HG03175 (cell line): ENCODE data around the gene PLCD1.
"Not testable (repeated sequence)": the region's sequence is repeated elsewhere in the genome, so short reads cannot be mapped to it uniquely, and the experiment has no call there.

Experiments
- ATAC-seq: cut with Tn5 transposase; IDR thresholded peaks from one replicate; pipeline ENCODE4 v1.9.1; 2021; ENCODE audit warnings: mild to moderate bottlenecking, moderate library complexity; ENCODE audit not compliant: unreplicated experiment

Gene PLCD1

GRCh38 chr3:38029400-38030125 is at the start of gene PLCD1:
Gene PLCD1, minus strand, starts transcription at chr3:38029642. Its CDS starts 103 bp downstream, at chr3:38029539.
- no peak for ATAC-seq

- ATAC-seq, result not testable (repeated sequence)
Measured at GRCh38 chr3:38077073-38077472, 47.6 kb upstream of the PLCD1 start.

- ATAC-seq, result no peak
Measured at GRCh38 chr3:38070013-38070412, 40.6 kb upstream of the PLCD1 start.

GRCh38 chr3:38067508-38068233 is 38.2 kb upstream of the PLCD1 start:
- ATAC-seq, result no peak

GRCh38 chr3:38064453-38064852 is 35.0 kb upstream of the PLCD1 start:
- not testable (repeated sequence) for ATAC-seq

- ATAC-seq, result no peak
Measured at GRCh38 chr3:38062809-38063208, 33.4 kb upstream of the PLCD1 start.

GRCh38 chr3:38059591-38059990 is 30.1 kb upstream of the PLCD1 start:
- no peak for ATAC-seq

GRCh38 chr3:38059148-38059547 is 29.7 kb upstream of the PLCD1 start:
- ATAC-seq, result no peak

GRCh38 chr3:38054499-38055001 is 25.1 kb upstream of the PLCD1 start:
- no peak for ATAC-seq

- not testable (repeated sequence) for ATAC-seq
Measured at GRCh38 chr3:38053813-38054498, 24.5 kb upstream of the PLCD1 start.

GRCh38 chr3:38053286-38053685 is 23.8 kb upstream of the PLCD1 start:
- not testable (repeated sequence) for ATAC-seq

- ATAC-seq, result no peak
Measured at GRCh38 chr3:38051131-38051530, 21.7 kb upstream of the PLCD1 start.

GRCh38 chr3:38049358-38050126 is 20.1 kb upstream of the PLCD1 start:
- ATAC-seq, result no peak

GRCh38 chr3:38047896-38048295 is 18.5 kb upstream of the PLCD1 start:
- no peak for ATAC-seq

- ATAC-seq, result no peak
Measured at GRCh38 chr3:38046821-38047220, 17.4 kb upstream of the PLCD1 start.

- no peak for ATAC-seq
Measured at GRCh38 chr3:38046027-38046426, 16.6 kb upstream of the PLCD1 start.

- ATAC-seq, result no peak
Measured at GRCh38 chr3:38043486-38043885, 14.0 kb upstream of the PLCD1 start.

- no peak for ATAC-seq
Measured at GRCh38 chr3:38040401-38040800, 11.0 kb upstream of the PLCD1 start.

- ATAC-seq, result peak; percentile 45
Measured at GRCh38 chr3:38039899-38040261, 10.4 kb upstream of the PLCD1 start.

- ATAC-seq, result peak; percentile 93
Measured at GRCh38 chr3:38039101-38039898, 9.9 kb upstream of the PLCD1 start, which contains the start of gene DLEC1. Gene DLEC1, plus strand, starts transcription at chr3:38039208. Its CDS starts 18 bp downstream, at chr3:38039226.
